ENCODE results near the gene ZWILCH.

DNA sequence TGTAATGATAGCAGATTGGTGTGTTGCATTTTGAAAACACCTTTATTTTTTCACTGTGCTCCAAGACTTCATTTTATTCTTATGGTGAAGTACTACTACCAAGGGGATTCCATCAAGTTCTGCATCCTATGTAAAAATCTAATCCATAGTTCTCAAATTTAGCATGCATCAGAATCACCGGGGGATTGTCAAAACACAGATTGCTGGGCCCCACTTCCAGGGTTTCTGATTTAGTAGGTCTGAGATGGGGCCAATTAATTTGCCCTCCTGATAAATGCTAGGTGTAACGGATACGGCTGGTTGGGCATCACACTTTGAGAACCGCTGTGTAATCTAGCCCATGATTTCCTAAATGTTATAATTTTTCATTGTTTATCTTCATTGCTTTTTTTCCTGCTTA lies 692 bp downstream of the ZWILCH start:
- TF ChIP-seq, protein P1, sequence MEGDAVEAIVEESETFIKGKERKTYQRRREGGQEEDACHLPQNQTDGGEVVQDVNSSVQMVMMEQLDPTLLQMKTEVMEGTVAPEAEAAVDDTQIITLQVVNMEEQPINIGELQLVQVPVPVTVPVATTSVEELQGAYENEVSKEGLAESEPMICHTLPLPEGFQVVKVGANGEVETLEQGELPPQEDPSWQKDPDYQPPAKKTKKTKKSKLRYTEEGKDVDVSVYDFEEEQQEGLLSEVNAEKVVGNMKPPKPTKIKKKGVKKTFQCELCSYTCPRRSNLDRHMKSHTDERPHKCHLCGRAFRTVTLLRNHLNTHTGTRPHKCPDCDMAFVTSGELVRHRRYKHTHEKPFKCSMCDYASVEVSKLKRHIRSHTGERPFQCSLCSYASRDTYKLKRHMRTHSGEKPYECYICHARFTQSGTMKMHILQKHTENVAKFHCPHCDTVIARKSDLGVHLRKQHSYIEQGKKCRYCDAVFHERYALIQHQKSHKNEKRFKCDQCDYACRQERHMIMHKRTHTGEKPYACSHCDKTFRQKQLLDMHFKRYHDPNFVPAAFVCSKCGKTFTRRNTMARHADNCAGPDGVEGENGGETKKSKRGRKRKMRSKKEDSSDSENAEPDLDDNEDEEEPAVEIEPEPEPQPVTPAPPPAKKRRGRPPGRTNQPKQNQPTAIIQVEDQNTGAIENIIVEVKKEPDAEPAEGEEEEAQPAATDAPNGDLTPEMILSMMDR (IDR thresholded peaks at IDR 0.05; ENCODE audit: insufficient read depth, low read length) = no peak
- TF ChIP-seq REST (IDR thresholded peaks at IDR 0.05; ENCODE audit: insufficient replicate concordance, low read depth) = no peak
- TF ChIP-seq GABPA (IDR thresholded peaks at IDR 0.05; ENCODE audit: low read depth) = no peak
